HepG2 (cell line): ENCODE results near the gene SAPCD2. TPM values are rescaled to one million over a fixed set of nuclear protein-coding genes. Genes with fewer than 3 reads are reported as not detected.
A peak's percentile ranks its signal among the peaks of the same experiment; 100 is the strongest.

Experiments used
- BATF2 ChIP-seq: sonication (generic); formaldehyde crosslinking; IDR thresholded peaks from 2 replicates; pipeline ENCODE4 v1.8.0; 2022; ENCODE audit warnings: mild to moderate bottlenecking, missing genetic modification reagents, moderate library complexity
- BORCS8-MEF2B ChIP-seq: sonication (generic); formaldehyde crosslinking; IDR thresholded peaks from 2 replicates; pipeline ENCODE4 v1.8.0; 2022; ENCODE audit warnings: mild to moderate bottlenecking, missing genetic modification reagents
- CCDC6 ChIP-seq: sonication (generic); formaldehyde crosslinking; IDR thresholded peaks from 2 replicates; pipeline ENCODE4 v1.8.1; 2022; ENCODE audit warnings: mild to moderate bottlenecking, missing genetic modification reagents, moderate library complexity
- HNRNPK ChIP-seq: fragments of 200-400 bp; formaldehyde crosslinking; IDR thresholded peaks from 2 replicates; pipeline ENCODE4 v1.6.1; 2018; ENCODE audit warnings: low read length, low read depth, moderate library complexity, mild to moderate bottlenecking; ENCODE audit not compliant: poor library complexity, severe bottlenecking
- HOMEZ ChIP-seq: IDR thresholded peaks from 2 replicates; pipeline ENCODE4 v1.6.1; 2016; ENCODE audit warnings: low read depth
- MBD4 ChIP-seq: IDR thresholded peaks from 2 replicates; pipeline ENCODE4 v1.6.1; 2012; ENCODE audit warnings: low read length, inconsistent platforms, borderline replicate concordance
- MEF2D ChIP-seq: sonication (generic); formaldehyde crosslinking; IDR thresholded peaks from 2 replicates; pipeline ENCODE4 v1.5.1; 2020; ENCODE audit warnings: mild to moderate bottlenecking, missing genetic modification reagents
- POGK ChIP-seq: sonication (generic); formaldehyde crosslinking; conservative IDR thresholded peaks from 2 replicates; pipeline ENCODE4 v1.8.0; 2022; ENCODE audit warnings: mild to moderate bottlenecking, moderate library complexity, missing genetic modification reagents
- POGZ ChIP-seq: sonication (generic); formaldehyde crosslinking; IDR thresholded peaks from 2 replicates; pipeline ENCODE4 v1.4.0; 2020; ENCODE audit warnings: mild to moderate bottlenecking, missing genetic modification reagents
- SAP130 ChIP-seq: IDR thresholded peaks from 2 replicates; pipeline ENCODE4 v1.6.1; 2016; ENCODE audit warnings: low read depth
- SNAPC4 ChIP-seq: sonication (generic); formaldehyde crosslinking; IDR thresholded peaks from 2 replicates; pipeline ENCODE4 v1.4.0; 2020; ENCODE audit warnings: mild to moderate bottlenecking, missing genetic modification reagents
- TBX3 ChIP-seq: fragments of 450-650 bp; IDR thresholded peaks from 2 replicates; pipeline ENCODE4 v1.6.1; 2017; ENCODE audit warnings: antibody characterized with exemption, mild to moderate bottlenecking, inconsistent platforms, borderline replicate concordance
- THAP7 ChIP-seq: sonication (generic); formaldehyde crosslinking; IDR thresholded peaks from 2 replicates; pipeline ENCODE4 v1.8.1; 2023; ENCODE audit warnings: mild to moderate bottlenecking, missing genetic modification reagents
- TMF1 ChIP-seq: sonication (generic); formaldehyde crosslinking; IDR thresholded peaks from 2 replicates; pipeline ENCODE4 v1.8.1; 2022; ENCODE audit warnings: low read depth, missing genetic modification reagents
- ZMAT5 ChIP-seq: sonication (generic); formaldehyde crosslinking; IDR thresholded peaks from 2 replicates; pipeline ENCODE4 v1.5.0; 2020; ENCODE audit warnings: mild to moderate bottlenecking, low read depth, missing genetic modification reagents, borderline replicate concordance
- ZNF253 ChIP-seq: sonication (generic); formaldehyde crosslinking; IDR thresholded peaks from 2 replicates; pipeline ENCODE4 v1.8.0; 2022; ENCODE audit warnings: mild to moderate bottlenecking, missing genetic modification reagents, borderline replicate concordance
- ZNF549 ChIP-seq: sonication (generic); formaldehyde crosslinking; IDR thresholded peaks from 2 replicates; pipeline ENCODE4 v1.5.0; 2020; ENCODE audit warnings: missing genetic modification reagents
- ZNF776 ChIP-seq: sonication (generic); formaldehyde crosslinking; IDR thresholded peaks from 2 replicates; pipeline ENCODE4 v1.4.0; 2020; ENCODE audit warnings: mild to moderate bottlenecking, missing genetic modification reagents
- ZNF850 ChIP-seq: sonication (generic); formaldehyde crosslinking; conservative IDR thresholded peaks from 2 replicates; pipeline ENCODE4 v1.9.0; 2021; ENCODE audit warnings: mild to moderate bottlenecking, missing genetic modification reagents
- polyA plus RNA-seq, 8 experiments: library from polyadenylated mRNA; depleted of rRNA in 3 of 8; stranded (reverse) in 7 of 8; unstranded in 1 of 8; fragments of >200 nt; fragmentation: Illumina TruSeq in 4 of 8; extraction: Trizol in 4 of 8; gene quantifications; 2 replicates each; pipeline versions ENCODE4 v1.2.1 to v1.2.3, GENCODE V29; 2011 to 2016; ENCODE audit warnings: low read depth in 4 of 8, missing spikeins in 1 of 8, mixed read lengths in 1 of 8; ENCODE audit not compliant: insufficient read depth in 1 of 8
- total RNA-seq, 5 experiments: library from RNA; depleted of rRNA; stranded (reverse); fragments of >200 nt; fragmentation: Illumina TruSeq; extraction: Trizol; gene quantifications; 2 replicates each; pipeline ENCODE4 v1.2.3, GENCODE V29; 2016; ENCODE audit warnings: low read depth in 1 of 5

SAPCD2 gene
- total and polyA plus RNA-seq, 2 of the 13 experiments (the other 11 are each of a cell fraction or from before 2014, with no cell fraction given): 21.9 to 42.8 TPM

- TF ChIP-seq MEF2D: no peak
- no peak for TF ChIP-seq ZNF850 (CRISPR knock-in tag)
- TF ChIP-seq THAP7 (CRISPR knock-in tag): no peak
- TF ChIP-seq BATF2 (CRISPR knock-in tag): no peak
- TF ChIP-seq ZMAT5 (CRISPR knock-in tag): no peak
- TF ChIP-seq ZNF776: no peak
- peak; percentile 66; the same call in 1 of the 2 replicates for TF ChIP-seq BORCS8-MEF2B (CRISPR knock-in tag)
- no peak for TF ChIP-seq POGZ
- no peak for TF ChIP-seq HNRNPK
- TF ChIP-seq HOMEZ (CRISPR knock-in tag): no peak
- TF ChIP-seq ZNF253 (CRISPR knock-in tag): 0 out of 2 replicates have a peak, but pooled peaks have one; percentile 33
- no peak for TF ChIP-seq CCDC6 (CRISPR knock-in tag)
- no peak for TF ChIP-seq POGK (CRISPR knock-in tag)
- TF ChIP-seq SAP130 (CRISPR knock-in tag): peak; percentile 55
- TF ChIP-seq TMF1 (CRISPR knock-in tag): no peak
- no peak for TF ChIP-seq MBD4
- no peak for TF ChIP-seq SNAPC4 (CRISPR knock-in tag)
- TF ChIP-seq TBX3: no peak
- no peak for TF ChIP-seq ZNF549 (CRISPR knock-in tag)
Observed at GRCh38 chr9:137064027-137064879, 6.1 kb downstream of the SAPCD2 start (continued).
